Measurements from ENCODE around the gene RANBP17. TPM values are rescaled to one million over a fixed set of nuclear protein-coding genes. Genes with fewer than 3 reads are reported as not detected.

RANBP17 gene
- total RNA-seq, 1 donor from 2014 or later, result 0.96 TPM

DNA sequence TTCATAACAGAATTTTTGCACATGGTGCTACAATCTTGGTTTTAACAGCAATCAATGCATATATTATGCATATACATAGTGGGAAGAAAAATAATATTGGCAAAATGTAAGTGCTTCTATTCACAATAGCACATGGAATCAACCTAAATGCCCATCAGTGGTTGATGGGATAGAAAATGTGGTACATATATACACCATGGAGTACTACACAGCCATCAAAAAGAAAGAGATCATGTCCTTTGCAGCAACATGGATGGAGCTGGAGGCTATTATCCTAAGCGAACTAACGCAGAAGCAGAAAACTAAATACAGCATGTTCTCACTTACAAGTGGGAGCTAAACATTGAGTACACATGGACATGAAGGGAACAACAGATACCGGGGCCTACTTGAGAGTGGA is 410.0 kb downstream of the RANBP17 start:
- DNase-seq (ENCODE audit: low spot score in 2 of 2), result no peak
- H3K36me3 ChIP-seq, result no peaks in the 10 kb centered on the region
- H3K27me3 ChIP-seq, result no peaks in the 10 kb centered on the region
- no peaks in the 10 kb centered on the region for H3K9me3 ChIP-seq
- TF ChIP-seq, protein P1, sequence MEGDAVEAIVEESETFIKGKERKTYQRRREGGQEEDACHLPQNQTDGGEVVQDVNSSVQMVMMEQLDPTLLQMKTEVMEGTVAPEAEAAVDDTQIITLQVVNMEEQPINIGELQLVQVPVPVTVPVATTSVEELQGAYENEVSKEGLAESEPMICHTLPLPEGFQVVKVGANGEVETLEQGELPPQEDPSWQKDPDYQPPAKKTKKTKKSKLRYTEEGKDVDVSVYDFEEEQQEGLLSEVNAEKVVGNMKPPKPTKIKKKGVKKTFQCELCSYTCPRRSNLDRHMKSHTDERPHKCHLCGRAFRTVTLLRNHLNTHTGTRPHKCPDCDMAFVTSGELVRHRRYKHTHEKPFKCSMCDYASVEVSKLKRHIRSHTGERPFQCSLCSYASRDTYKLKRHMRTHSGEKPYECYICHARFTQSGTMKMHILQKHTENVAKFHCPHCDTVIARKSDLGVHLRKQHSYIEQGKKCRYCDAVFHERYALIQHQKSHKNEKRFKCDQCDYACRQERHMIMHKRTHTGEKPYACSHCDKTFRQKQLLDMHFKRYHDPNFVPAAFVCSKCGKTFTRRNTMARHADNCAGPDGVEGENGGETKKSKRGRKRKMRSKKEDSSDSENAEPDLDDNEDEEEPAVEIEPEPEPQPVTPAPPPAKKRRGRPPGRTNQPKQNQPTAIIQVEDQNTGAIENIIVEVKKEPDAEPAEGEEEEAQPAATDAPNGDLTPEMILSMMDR (IDR thresholded peaks at IDR 0.05), result no peak
- H3K4me1 ChIP-seq, result no peaks in the 10 kb centered on the region
- intact Hi-C loops (cut with DNase I), result no loop called here
- H3K27ac ChIP-seq, result no peak overlapping the region
- no peak overlapping the region for H3K4me3 ChIP-seq

DNA sequence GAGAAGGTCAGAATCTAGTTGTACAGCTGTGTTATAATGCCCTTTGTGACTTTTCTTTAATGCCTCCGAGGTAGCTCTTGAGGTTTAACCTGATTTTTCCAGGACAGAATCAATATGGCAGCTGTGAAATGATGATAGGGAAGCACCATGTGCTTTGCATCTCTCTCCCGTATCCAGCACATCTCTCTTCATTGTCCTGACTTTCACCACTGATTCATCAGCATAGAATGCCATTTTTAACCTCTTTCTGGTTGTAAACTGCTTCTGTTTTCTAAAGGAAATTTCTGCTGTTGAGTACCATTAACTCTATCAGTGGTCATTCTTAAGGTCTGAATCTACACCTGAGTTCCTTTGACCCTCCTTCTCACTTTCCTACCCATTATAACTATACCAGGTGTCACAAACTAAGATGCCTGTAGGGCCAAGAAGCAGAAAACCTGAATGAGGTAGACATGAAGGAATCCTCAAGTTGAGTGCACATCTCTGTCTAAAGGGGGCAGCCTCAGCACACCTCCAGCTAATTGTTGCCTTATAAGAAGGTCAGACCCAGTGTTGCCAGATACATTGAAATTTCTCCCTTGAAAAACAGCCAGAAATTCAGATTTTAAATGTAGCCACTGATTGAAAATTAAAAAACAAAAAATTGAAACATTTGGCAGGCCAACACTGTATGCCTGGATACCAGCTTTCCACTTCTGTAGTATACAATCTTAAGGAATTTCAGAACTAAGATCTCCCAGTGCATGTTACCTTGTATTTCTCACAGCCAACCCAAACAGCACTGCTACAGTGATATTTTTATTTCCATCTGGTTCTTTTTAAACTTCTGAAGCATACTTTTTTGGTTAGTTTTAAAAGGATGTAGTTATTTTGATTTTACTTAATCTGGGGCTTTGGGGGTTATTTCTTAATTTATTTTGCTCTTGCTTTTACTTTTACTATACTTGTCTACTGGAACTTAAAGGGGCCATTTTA is 411.5 kb downstream of the RANBP17 start:
- Histone ChIP-seq H3K4me1 (no peaks in the 10 kb centered on the region), H3K27me3 (no peaks in the 10 kb centered on the region), H3K27ac (no peak overlapping the region), H3K4me3 (no peak overlapping the region), H3K9me3 (no peaks in the 10 kb centered on the region), H3K36me3 (no peaks in the 10 kb centered on the region)
- TF ChIP-seq, protein P1 (IDR thresholded peaks at IDR 0.05), result no peak
- no peak for DNase-seq (ENCODE audit: low spot score in 2 of 2)
- intact Hi-C loops (cut with DNase I), result no loop called here

DNA sequence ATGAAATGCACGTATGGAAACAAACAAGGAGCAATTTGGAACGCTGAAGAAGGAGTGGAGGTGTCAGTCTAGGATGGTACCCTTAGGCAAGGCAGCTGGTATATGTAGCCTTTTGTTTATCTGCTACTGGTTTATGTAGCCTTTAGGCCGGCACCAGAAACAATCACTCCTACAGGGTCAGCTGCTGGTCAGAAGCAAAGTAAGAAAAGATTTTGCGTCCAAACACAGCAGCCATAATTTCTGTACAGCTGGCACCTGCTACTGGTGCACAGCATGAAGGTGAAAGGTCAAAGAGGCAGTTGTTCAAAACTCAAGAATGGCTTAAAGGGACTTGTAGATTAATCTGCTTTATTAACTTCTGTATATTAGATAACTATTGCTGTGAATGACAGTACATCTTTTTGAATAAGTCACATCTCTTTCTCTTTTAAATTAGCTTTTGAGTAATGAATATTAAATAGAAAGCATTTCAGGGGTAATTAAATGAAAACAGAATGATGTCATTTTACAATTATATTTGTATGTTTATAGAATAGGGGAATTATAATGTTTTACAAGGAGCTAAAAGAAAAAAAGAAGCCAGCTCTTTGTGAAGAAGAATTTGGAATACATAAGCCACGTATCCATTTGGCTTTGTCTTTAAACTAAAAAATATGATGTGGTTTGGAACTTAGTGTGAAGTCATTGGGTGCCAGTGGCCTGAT is 414.2 kb downstream of the RANBP17 start:
- TF ChIP-seq, protein P1 (IDR thresholded peaks at IDR 0.05), result no peak
- Histone ChIP-seq H3K4me1 (no peaks in the 10 kb centered on the region), H3K36me3 (no peaks in the 10 kb centered on the region), H3K27me3 (no peaks in the 10 kb centered on the region), H3K9me3 (no peaks in the 10 kb centered on the region), H3K4me3 (no peak overlapping the region), H3K27ac (no peak overlapping the region)
- no peak for DNase-seq (ENCODE audit: low spot score in 2 of 2)
- intact Hi-C loops (cut with DNase I), result no loop called here

DNA sequence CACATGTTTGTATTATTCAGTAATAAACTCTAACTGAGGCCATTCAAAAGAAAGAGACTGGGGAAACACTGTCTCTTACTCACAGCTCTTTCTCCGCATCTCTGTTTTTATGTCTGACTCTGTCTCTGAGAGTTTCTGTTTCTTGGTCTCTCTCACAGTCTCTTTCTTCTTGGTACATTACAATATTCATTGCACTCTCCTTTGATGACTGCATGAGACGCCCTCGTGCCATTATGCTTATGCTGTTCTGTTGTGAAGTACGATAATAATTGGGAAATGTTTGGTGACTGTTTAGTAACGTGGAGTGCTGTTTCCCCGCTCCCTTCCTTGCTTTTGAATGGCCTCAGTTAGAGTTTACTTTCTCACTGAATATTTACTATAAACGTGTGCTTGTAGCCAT is 421.9 kb downstream of the RANBP17 start:
- H3K36me3 ChIP-seq, result no peaks in the 10 kb centered on the region
- H3K27ac ChIP-seq, result no peak overlapping the region
- no peaks in the 10 kb centered on the region for H3K27me3 ChIP-seq
- no peaks in the 10 kb centered on the region for H3K9me3 ChIP-seq
- TF ChIP-seq, protein P1 (IDR thresholded peaks at IDR 0.05), result no peak
- no peak for DNase-seq (ENCODE audit: low spot score in 2 of 2)
- H3K4me3 ChIP-seq, result no peak overlapping the region
- intact Hi-C loops (cut with DNase I), result no loop called here
- no peaks in the 10 kb centered on the region for H3K4me1 ChIP-seq

DNA sequence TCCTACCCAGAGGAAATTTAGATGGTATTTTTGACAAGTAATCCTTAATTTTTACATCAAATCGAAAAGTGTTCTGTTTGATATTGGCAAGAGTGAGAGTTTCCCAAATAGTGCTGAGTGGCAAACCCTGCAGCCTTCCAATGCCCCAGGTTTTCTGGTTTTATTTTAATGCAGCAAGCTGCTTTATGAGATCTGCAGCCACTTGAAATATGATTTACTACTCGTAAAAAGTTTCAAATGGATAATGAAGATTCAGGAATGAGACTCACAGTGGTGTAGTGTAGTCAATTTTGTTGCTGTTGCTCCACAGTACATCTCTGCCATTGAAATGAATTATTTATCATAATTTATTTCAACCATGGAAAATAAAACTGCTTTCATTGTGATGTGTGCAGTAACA is 423.6 kb downstream of the RANBP17 start:
- Histone ChIP-seq H3K4me1 (no peaks in the 10 kb centered on the region), H3K36me3 (no peaks in the 10 kb centered on the region), H3K4me3 (no peak overlapping the region), H3K27me3 (no peaks in the 10 kb centered on the region), H3K9me3 (no peaks in the 10 kb centered on the region), H3K27ac (no peak overlapping the region)
- no peak for DNase-seq (ENCODE audit: low spot score in 2 of 2)
- TF ChIP-seq, protein P1 (IDR thresholded peaks at IDR 0.05), result no peak
- intact Hi-C loops (cut with DNase I), result no loop called here

Data from ascending aorta (tissue), 2 donors.